Tibial nerve (tissue), 4 donors: Measurements from ENCODE around the gene ZNF317. TPM values are rescaled to one million over a fixed set of nuclear protein-coding genes. Genes with fewer than 3 reads are reported as not detected.

Experiments
- DNase-seq, 2 donors: peaks; one replicate each; pipeline ENCODE4 v3.0.0-alpha.2; 2019; ENCODE audit warnings: low spot score in 2 of 2
- H3K27ac ChIP-seq, 4 donors: fragments of 200-600 bp; sonication (generic) in 3 of 4; one replicate each; pipeline ENCODE4 v1.5.1; 2017 to 2019; ENCODE audit warnings: mild to moderate bottlenecking in 1 of 4
- H3K27me3 ChIP-seq, 2 donors: fragments of 200-600 bp; sonication (generic) in 1 of 2; one replicate each; pipeline versions ENCODE4 v1.5.1 to v1.6.0; 2017 to 2019
- H3K36me3 ChIP-seq, 3 donors: fragments of 200-600 bp; sonication (generic); one replicate each; pipeline ENCODE4 v1.5.1; 2018 to 2019
- H3K4me1 ChIP-seq, 4 donors: fragments of 200-600 bp; sonication (generic) in 3 of 4; one replicate each; pipeline ENCODE4 v1.5.1; 2017 to 2019
- H3K4me3 ChIP-seq, 4 donors: fragments of 200-600 bp; sonication (generic) in 3 of 4; one replicate each; pipeline ENCODE4 v1.5.1; 2017 to 2019; ENCODE audit warnings: mild to moderate bottlenecking in 1 of 4, moderate library complexity in 1 of 4
- H3K9me3 ChIP-seq, 4 donors: fragments of 200-600 bp; sonication (generic) in 3 of 4; one replicate each; pipeline ENCODE4 v1.5.1; 2017 to 2019
- CTCF ChIP-seq, 5 experiments: fragments of 200-600 bp in 3 of 5; fragments of 450-650 bp in 2 of 5; sonication (generic) in 3 of 5; IDR thresholded peaks; one replicate each; pipeline ENCODE4 v1.5.1; 2016 to 2019; ENCODE audit warnings: antibody characterized with exemption in 5 of 5, mild to moderate bottlenecking in 3 of 5, moderate library complexity in 2 of 5
- EP300 ChIP-seq, 2 donors: sonication (generic); formaldehyde crosslinking; IDR thresholded peaks; one replicate each; pipeline ENCODE4 v1.6.1; 2017; ENCODE audit warnings: antibody characterized with exemption in 2 of 2, mild to moderate bottlenecking in 1 of 2
- POLR2A ChIP-seq, 2 donors: fragments of 450-650 bp; IDR thresholded peaks; one replicate each; pipeline ENCODE4 v1.6.1; 2017; ENCODE audit warnings: antibody characterized with exemption in 2 of 2, mild to moderate bottlenecking in 2 of 2, moderate library complexity in 2 of 2
- WGBS, 2 donors: methylation state at CpG; one replicate each; pipeline ENCODE4 v1.1.5; 2018; 5-methylcytosine and 5-hydroxymethylcytosine counted together
- total RNA-seq, 4 donors: library from RNA; depleted of rRNA; stranded (reverse); fragments of >200 nt; gene quantifications; one replicate each; pipeline ENCODE4 v1.1.0, GENCODE V29; 2016

The ZNF317 gene
- total RNA-seq, 4 donors from 2014 or later: 15.5 to 20.5 (median 17.8) TPM

DNA sequence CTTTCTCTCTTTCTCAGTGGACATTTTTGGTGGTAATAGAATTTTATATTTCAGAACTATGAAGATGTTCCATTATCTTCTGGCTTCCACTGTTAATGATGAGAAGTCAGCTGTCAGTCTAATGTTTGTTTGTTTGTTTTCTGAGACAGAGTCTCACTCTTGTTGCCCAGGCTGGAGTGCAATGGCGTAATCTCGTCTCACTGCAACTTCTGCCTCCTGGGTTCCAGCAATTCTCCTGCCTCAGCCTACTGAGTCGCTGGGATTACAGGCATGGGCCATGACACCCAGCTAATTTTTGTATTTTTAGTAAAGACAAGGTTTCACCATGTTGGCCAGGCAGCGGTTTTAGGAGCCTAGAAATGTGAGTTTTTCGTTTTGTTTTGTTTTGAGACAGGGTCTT, 4.7 kb downstream of the ZNF317 start:
- Histone ChIP-seq H3K36me3 (peaks cover 0 to 60% (median 0%) of the 10 kb centered on the region in 3 donors), H3K4me1 (peaks cover 0 to 19% (median 10%) of the 10 kb centered on the region in 4 donors), H3K27me3 (no peaks in the 10 kb centered on the region), H3K4me3 (no peak overlapping the region), H3K9me3 (peaks cover 0 to 38% (median 9%) of the 10 kb centered on the region in 4 donors), H3K27ac (no peak overlapping the region)
- WGBS, 2 donors: 96 to 97% methylated on average over 5 of the region's 5 CpGs
- DNase-seq: no peak
- TF ChIP-seq CTCF (IDR thresholded peaks at IDR 0.05) (no peak), EP300 (IDR thresholded peaks at IDR 0.05) (no peak), POLR2A (IDR thresholded peaks at IDR 0.05) (no peak)

DNA sequence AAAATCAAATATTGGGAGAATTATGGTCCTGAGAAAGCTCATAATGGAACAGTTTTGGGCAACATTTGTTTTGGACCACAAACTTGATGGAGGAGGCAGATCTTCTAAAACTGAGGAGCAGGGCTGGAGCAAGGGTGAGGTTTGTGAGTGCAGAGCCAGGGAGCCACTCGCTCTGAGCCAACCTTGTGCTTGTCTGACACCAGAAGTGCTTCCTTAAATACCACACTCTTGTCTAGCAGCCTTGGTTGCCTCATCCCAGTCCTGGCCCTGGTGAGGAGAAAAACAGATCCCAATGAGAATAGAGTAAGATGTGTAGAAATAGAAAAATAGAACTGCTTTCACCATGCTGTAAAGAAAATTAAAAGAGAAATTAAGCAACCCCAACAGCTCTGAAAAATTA, 6.7 kb downstream of the ZNF317 start:
- 90 to 93% methylated on average over 1 of the region's 1 CpG for WGBS, 2 donors
- no peaks in the 10 kb centered on the region for H3K27me3 ChIP-seq
- H3K27ac ChIP-seq: no peak overlapping the region
- peaks cover 0 to 55% (median 11%) of the 10 kb centered on the region in 4 donors for H3K9me3 ChIP-seq
- H3K36me3 ChIP-seq: peaks cover 0 to 73% (median 0%) of the 10 kb centered on the region in 3 donors
- TF ChIP-seq CTCF (IDR thresholded peaks at IDR 0.05) (no peak), POLR2A (IDR thresholded peaks at IDR 0.05) (no peak), EP300 (IDR thresholded peaks at IDR 0.05) (no peak)
- H3K4me3 ChIP-seq: no peak overlapping the region
- peaks cover 0 to 13% (median 2%) of the 10 kb centered on the region in 4 donors for H3K4me1 ChIP-seq
- no peak for DNase-seq

GRCh38 chr19:9148697-9149096, 8.5 kb downstream of the ZNF317 start:
- Histone ChIP-seq H3K36me3 (peaks cover 0 to 85% (median 0%) of the 10 kb centered on the region in 3 donors), H3K9me3 (peaks cover 0 to 68% (median 20%) of the 10 kb centered on the region in 4 donors), H3K4me3 (no peak overlapping the region), H3K27ac (no peak overlapping the region), H3K27me3 (no peaks in the 10 kb centered on the region), H3K4me1 (peaks cover 0 to 6% (median 0%) of the 10 kb centered on the region in 4 donors)
- no peak for TF ChIP-seq EP300 (IDR thresholded peaks at IDR 0.05)
- no peak for TF ChIP-seq POLR2A (IDR thresholded peaks at IDR 0.05)
- TF ChIP-seq CTCF (IDR thresholded peaks at IDR 0.05): no peak
- 92 to 96% methylated on average over 3 of the region's 3 CpGs for WGBS, 2 donors
- DNase-seq: no peak

GRCh38 chr19:9149997-9150396, 9.8 kb downstream of the ZNF317 start:
- no peak overlapping the region for H3K4me3 ChIP-seq
- no peak for TF ChIP-seq POLR2A (IDR thresholded peaks at IDR 0.05)
- TF ChIP-seq EP300 (IDR thresholded peaks at IDR 0.05): no peak
- no peak for TF ChIP-seq CTCF (IDR thresholded peaks at IDR 0.05)
- no peak overlapping the region for H3K27ac ChIP-seq
- H3K27me3 ChIP-seq: no peaks in the 10 kb centered on the region
- no peak for DNase-seq
- 91 to 96% methylated on average over 4 of the region's 4 CpGs for WGBS, 2 donors
- peaks cover 0 to 91% (median 0%) of the 10 kb centered on the region in 3 donors for H3K36me3 ChIP-seq
- H3K4me1 ChIP-seq: peaks cover 0 to 6% (median 0%) of the 10 kb centered on the region in 4 donors
- H3K9me3 ChIP-seq: peaks cover 0 to 69% (median 23%) of the 10 kb centered on the region in 4 donors

- no peak for TF ChIP-seq EP300 (IDR thresholded peaks at IDR 0.05)
- no peak for TF ChIP-seq POLR2A (IDR thresholded peaks at IDR 0.05)
- no peak for TF ChIP-seq CTCF (IDR thresholded peaks at IDR 0.05)
- Histone ChIP-seq H3K36me3 (peaks cover 0 to 91% (median under 1%) of the 10 kb centered on the region in 3 donors), H3K4me3 (no peak overlapping the region), H3K27ac (no peak overlapping the region), H3K27me3 (no peaks in the 10 kb centered on the region), H3K9me3 (peaks cover 0 to 69% (median 23%) of the 10 kb centered on the region in 4 donors), H3K4me1 (peaks cover 0 to 6% (median 0%) of the 10 kb centered on the region in 4 donors)
- DNase-seq: no peak
- WGBS, 2 donors: 95 to 98% methylated on average over 5 of the region's 5 CpGs
These were observed 10.5 kb downstream of the ZNF317 start for GRCh38 chr19:9150650-9151049.
